Tibial nerve (tissue), 3 donors: ENCODE data around the gene EYA2.

Experiments used
- CTCF ChIP-seq, 5 experiments: fragments of 200-600 bp in 3 of 5; fragments of 450-650 bp in 2 of 5; sonication (generic) in 3 of 5; IDR thresholded peaks; one replicate each; pipeline ENCODE4 v1.5.1; 2016 to 2019; ENCODE audit warnings: antibody characterized with exemption in 5 of 5, mild to moderate bottlenecking in 3 of 5, moderate library complexity in 2 of 5
- POLR2A ChIP-seq, 2 donors: fragments of 450-650 bp; IDR thresholded peaks; one replicate each; pipeline ENCODE4 v1.6.1; 2017; ENCODE audit warnings: antibody characterized with exemption in 2 of 2, mild to moderate bottlenecking in 2 of 2, moderate library complexity in 2 of 2

GRCh38 chr20:47231382-47232039 is 336.9 kb downstream of the EYA2 start:
- TF ChIP-seq POLR2A (IDR thresholded peaks at IDR 0.05) (no peak), CTCF (IDR thresholded peaks at IDR 0.05) (no peak)
